DMS153 treated with DMSO at 0.1 percent for 48 hours (cell line): Measurements from ENCODE around the gene APOBR.
"Not testable (repeated sequence)": the region's sequence is repeated elsewhere in the genome, so short reads cannot be mapped to it uniquely, and the experiment has no call there.

ENCODE experiments used
- DNase-seq: peaks from one replicate; lab custom pipeline; 2025; ENCODE audit not compliant: unreplicated experiment; lab: John Stamatoyannopoulos, UW

APOBR gene

DNA sequence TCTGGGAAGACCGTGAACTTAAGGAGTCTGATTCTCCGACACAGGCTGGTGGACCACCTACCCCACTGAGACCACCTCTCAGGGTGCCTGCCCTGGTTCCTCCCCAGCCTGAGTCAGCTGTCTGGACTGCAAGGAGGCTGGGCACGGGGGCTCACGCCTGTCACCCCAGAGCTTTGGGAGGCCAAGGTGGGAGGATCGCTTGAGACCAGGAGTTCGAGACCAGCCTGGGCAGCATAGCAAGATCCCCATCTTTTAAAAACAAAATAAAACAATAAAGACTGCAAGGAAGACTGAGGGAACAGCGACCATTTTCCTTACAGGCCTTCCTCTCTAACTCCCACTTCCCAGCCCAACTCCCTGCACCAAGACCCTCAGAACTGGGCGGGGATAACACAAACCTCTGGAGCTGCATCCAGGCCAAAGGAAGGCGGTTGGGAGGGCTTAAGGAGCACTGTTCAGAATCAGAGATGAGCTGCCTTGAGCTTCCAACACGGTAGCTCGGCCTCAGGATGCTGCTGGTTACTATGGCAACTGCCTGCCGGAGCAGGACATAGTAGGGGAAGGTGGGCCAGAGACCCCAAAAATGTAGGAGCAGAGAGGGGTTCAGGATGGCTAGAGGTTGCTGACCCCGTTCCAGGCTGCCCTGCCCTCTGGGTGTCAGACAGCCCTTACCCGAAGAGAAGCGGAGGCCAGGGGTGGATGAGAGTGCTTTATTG, 4.4 kb downstream of the APOBR start:
- DNase-seq = no peak

DNA sequence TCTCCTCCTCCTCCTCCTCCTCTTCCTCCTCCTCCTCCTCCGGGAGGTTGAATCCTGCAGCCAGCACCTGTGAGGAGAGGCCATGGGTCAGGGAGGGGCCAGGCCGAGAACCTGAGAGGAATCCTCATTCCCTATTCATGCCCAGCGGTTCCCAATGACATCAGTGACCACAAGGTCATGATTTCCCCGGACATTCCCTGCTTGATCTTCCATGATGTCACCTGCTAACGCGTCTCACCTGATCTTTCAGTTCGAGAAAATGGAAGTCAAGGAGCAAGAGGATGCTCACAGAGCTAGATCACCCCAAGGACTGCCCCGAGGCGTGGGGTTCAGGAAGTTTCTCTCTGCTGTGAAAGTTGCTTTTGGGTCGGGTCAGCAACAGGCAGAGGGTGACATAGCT, 5.4 kb downstream of the APOBR start:
- DNase-seq = no peak

DNA sequence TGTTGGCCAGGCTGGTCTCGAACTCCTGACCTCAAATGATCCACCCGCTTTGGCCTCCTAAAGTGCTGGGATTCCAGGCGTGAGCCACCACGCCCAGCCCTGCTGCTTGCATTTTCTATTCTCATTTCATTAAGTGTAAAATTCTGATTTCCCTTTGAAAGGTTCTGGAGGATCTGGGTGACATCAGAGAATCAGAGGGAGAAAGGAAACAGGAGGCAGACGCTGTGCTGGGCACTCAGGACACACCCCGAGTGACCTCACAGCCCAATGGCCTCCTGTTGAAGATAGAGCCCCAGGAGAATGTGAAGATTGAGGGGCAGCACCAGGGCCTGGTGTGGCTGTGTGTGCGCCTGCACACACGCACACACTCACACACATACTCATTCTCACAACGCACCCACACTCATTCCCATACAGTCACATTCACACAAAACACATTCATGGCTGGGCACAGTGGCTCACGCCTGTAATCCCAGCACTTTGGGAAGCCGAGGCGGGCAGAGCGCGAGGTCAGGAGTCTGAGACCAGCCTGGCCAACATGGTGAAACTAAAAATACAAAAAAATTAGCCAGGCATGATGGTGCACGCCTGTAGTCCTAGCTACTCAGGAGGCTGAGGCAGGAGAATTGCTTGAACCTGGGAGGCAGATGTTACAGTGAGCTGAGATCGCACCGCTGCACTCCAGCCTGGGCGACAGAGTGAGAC, 6.2 kb downstream of the APOBR start:
- not testable (repeated sequence) for DNase-seq

DNA sequence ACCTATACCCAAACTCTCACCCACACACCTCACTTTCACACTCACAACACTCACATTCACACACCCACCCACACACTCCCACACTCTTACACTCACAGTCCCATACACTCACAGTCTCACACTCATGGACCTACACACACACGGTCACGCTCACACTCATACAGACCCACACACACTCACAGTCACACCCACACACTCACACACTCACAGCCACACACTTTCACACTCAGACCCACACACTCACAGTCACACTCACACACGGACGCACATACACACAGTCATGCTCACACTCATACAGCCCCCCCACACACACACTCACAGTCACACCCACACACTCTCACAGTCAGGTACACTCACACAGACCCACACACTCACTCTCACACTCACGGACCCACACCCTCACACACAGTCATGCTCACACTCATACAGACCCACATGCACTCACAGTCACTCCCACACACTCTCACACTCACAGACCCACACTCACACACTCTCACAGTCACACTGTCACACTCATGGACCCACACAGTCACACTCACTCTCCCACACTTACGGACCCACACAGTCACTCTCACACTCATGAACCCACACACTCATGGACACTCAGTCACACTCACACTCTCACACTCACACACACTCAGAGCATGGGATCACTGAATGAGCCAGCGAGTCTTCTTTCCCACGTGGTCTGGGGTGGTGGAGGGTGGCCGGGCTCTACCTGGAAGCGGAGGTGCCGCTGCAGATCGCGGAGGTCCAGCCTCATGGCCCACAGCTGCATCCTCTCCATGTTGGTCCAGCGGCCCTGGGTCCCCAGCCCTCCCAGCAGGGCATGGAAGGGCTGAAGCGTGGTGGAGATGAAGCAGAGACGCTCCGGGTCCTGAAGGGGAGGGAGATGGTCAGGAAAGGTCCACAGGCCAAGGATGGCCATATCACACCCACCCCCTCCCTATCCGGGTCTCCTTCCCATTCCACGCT, 7.1 kb downstream of the APOBR start:
- DNase-seq = no peak

DNA sequence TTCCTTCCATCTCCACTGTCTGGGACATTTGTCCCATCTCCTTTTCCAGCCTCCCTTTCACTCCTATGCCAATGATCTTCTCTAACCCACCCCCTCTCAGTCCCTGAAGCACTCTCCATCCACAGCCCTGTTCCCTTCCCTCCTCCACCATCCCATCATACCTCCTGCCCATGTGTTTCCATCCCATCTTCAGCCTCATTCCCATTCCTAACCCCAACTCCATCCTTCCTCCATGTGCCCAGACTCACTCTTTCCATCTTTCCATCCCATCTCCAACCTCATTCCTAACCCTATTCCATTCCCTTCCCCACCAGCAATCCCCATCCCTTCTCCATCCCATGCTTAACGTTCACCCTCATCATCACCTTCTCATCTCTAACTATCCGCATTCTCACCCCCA, 7.8 kb downstream of the APOBR start:
- no peak for DNase-seq

DNA sequence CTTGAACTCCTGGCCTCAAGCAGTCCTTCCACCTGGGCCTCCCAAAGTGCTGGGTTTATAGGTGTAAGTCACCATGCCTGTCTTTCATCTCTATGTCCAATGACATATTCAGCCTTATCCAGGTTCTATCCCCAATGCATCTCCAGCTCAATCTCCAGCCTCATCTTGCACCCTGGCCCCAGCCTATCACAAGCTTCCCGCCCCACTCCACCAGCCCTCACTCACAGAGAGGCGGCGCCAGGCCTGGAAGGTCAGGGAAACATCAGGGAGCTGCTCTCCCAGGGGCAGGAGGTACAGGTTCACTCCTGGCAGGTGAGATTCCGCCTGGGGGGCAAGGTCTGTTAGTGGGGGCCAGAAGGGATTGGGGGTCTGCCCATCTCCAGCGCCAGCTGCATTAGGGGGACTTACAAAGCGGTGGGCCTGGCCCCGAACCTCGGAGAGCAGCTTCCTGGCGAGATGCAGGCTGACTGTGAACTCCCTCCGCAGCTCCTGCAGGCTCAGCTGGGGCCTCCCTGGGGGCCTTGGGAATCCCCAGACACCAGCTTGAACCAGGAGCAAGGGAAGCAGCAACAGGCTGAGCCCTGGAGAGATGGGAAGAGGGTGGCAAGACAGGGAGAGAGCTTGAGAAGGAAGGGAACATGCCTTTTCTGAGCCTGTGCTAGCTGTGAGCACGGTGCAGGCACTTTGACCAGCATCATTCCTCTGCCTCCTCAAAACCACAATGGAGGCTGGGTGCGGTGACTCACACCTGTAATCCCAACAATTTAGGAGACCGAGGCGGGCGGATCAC, 9.2 kb downstream of the APOBR start:
- no peak for DNase-seq

DNA sequence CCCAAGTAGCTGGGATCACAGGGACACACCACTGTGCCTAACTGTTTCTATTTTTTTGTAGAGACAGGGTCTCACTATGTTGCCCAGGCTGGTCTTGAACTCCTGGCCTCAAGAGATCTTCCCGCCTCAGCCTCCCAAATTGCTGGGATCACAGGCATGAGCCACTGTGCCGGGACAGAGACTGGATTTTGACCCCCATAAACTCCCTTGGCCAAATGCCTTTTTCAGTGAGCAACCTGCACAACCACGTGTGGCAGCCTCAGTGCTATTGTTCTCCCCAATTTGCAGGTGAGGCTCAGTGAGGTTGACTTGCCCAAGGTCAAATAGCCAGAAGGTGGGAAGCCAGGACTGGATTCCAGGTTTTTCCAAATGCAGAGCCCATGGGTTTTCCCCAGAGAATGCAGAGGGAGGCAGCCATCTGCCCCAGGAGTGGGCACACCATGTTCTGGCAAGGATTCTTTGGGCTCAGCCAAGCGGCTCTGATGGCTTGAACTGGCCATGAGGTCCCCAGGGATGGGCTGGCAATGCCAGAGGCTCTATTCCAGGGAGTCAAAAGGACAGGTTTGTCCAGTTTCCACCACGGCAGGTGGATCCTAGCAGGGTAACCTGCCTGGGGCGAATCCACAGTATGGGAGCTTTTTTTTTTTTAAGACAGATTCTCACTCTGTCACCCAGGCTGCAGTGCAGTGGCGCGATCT, 10.4 kb downstream of the APOBR start:
- DNase-seq = no peak

DNA sequence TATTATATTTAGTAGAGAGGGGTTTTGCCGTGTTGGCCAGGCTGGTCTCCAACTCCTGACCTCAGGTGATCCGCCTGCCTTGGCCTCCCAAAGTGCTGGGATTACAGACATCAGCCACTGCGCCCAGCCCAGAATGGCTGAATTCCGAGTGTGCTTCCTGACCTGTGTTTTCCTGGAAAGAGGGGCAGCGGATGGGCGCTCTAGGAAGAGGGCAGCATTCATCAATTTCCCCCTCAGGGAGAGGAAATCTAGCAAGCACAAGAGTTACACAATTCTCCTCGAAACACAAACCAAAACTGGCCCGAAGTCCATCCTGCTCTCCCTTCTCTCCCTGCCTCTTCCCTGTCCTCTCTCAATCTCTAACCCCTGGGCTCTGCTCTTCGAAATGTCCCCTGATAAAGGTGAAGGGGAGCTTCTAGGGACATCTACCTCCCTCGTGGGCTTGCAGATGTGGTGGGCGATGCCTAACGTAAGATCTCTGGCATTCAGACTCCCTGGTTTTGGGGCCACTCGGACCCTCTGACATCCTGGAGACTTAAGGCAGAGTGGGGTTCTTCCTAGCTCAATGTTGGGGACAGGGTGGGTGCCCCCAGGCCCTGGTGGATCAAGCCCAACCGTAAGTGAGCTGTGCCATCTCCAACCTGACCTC, 11.2 kb downstream of the APOBR start:
- no peak for DNase-seq

DNA sequence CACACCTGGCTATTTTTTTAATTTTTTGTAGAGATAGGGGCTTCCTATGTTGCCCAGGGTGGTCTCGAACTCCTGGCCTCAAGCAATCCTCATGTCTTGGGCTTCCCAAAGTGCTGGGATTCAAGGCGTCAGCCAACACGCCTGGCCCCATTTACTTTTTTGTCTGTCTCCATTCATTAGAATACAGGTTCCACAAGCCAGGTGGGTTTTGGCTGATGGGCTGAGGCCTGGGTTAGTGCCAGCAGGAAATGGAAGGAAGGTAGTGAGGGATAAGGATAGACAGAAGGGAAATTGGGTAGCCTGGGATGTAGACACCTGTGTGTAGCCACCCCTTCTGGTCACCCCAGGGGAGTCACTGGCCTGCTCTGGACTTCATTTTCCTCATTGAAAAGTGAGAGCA, 16.6 kb downstream of the APOBR start:
- no peak for DNase-seq

DNA sequence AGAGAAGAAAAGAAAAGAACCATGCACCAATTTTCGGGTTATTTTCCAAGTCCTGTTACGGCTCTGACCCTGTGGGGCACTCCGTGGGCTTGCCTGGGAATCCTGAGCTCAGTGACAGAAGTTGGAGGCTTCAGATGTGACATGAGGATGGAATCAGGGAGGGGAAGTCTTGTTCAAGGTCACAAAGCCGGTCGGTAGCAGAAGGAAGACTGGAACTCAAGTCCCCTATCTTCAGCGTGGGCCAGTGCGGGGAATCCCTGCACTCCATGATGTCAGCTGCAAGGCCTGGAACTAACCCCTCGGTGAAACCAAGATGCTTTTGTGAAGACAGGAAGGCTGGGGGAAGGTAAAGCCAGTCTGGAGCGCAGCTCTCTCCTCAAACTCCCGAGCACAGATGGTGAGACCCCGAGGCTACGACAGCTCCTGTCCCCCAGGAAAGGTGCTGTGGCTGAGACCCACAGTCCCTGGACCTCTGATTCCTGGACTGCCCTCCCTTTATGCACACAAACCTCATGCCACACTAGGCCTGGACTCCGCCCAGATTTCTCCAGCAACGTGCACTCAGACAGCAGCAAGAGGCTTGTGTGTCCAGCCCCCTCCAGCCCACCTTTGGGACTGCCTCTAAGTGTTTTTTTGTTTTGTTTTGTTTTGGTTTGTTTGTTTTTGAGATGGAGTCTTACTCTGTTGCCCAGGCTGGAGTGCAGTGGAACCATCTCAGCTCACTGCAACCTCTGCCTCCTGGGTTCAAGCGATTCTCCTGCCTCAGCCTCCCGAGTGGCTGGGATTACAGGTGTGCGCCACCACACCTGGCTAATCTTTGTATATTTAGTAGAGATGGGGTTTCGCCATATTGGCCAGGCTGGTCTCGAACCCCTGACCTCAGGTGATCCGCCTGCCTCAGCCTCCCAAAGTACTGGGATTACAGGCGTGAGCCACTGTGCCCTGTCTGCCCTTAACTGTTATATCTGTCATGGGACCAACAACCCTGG, 17.7 kb downstream of the APOBR start:
- DNase-seq = no peak

DNA sequence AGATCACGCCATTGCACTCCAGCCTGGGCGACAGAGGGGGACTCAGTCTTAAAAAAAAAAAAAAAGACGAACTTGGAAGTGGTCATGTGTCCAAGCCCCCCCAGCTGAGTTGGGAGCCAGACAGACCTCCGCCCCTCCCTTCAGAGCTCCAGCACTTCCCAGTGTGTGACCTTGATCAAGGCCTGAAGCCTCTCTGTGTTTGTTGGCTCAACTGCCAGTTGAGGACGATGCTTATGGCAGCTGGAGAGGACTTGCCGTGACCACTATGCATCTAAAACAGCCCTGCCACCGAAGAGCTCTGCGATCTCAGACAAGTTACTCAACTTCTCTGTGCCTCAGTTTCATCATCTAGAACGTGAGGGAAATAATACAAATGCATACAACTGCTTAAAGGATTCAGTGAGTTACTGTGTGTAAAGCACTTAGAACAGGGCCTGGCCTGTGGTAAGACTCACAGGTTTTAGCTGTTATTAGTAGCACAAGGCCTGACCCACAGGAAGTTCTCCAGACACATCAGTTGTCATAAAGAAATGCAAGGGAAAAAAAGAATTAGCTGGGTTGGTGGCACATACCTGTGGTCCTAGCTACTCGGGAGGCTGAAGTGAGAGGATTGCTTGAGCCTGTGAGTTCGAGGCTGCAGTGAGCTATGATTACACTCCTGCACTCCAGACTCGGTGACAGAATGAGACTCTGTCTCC, 19.2 kb downstream of the APOBR start:
- DNase-seq = no peak

DNA sequence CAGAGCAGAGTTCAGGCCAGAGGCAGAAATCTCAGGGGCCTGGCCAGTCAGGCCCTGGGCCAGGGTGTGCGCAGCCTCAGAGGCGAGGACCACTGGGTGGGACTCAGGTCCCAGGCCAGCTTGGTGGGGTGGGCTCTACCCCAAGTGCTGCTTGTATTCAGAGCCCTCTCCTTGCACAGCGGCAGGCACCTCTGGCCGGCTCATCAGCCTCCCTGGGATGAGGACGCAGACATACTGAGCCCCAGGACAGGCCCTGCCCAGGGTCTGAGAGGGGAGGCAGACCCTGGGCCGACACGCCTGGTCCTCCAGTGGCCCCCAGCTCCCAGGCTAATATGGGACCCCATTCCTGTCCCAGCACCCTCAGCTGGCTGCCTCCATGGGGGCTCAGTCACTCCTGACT, 19.8 kb downstream of the APOBR start:
- DNase-seq = no peak

DNA sequence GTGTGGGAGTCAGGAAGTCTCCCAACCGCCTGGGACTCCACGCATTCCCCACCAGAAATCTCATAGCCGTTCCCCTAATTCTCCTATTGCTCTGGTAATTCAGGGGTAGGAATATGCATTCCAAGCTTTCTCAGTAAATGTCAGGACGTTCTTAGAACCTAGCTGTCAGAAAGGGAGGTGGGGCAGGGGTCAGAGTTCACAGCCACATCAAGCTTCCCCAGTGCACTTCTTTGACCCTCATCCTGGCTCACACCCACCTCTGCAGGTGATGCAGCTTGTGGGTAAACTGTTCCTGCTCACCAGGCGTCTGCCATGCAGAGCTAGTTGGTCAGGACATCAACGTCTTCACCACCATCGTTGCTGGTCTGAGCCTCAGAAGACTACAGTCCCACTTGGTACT, 26.2 kb downstream of the APOBR start:
- DNase-seq = no peak

DNA sequence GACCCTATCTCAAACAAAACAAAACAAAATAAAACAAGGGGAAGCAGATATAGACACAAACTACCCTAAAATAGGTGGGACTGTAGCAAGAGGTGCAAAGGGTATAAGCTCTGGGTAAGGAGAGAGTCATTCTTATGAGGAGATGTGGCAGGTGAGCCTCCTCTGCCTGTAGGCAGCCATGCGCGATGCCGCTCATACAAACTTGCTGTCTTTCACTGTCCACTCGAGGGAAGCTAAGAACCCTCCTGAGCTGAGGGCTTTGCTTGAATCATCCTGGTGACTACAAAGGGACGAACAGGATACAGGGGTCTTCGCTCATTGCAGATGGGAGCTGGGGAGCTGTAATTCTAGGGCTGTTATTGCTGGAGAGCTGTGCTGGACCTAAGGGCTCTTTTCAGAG, 27.0 kb downstream of the APOBR start:
- no peak for DNase-seq

DNA sequence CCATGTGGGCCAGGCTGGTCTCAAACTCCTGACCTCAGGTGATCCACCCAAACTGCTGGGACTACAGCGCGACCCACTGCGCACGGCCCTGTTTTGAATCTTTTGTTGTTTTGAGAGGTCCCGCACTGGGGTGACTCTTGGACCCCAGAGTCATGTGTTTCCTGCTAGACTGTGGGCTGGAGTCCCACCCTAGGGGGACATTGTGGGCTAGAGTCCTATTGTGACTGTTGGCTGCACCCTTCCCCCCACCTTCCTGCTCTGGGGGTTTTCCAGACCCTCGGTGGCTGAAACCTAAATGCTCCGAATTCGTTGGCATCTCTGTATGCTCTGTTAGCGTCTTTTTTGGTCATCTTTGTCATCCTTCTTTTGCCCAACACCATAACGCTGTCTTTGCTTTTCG, 28.3 kb downstream of the APOBR start:
- no peak for DNase-seq

DNA sequence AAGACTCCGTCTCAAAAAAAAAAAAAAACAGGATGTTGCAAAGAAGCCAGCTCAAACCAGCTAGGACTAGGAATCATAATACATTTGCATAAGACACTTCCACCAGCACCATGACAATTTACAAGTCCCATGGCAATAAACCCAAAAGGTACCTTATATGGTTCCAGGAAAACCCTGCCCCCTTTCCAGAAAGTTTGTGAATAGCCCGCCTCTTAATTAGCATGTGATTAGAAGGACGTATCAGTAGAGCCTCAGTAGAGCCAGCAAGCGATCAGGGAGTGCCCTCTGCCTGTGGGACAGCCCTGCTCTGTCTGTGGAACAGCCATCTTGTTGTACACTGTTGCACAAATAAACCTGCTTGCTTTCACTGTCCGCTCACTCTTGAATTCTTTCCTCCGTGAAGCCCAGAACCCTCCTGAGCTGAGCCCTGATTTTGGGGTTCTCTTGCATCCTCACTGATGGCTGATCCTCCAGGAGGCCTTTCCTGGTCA, 30.3 kb downstream of the APOBR start:
- DNase-seq = no peak

DNA sequence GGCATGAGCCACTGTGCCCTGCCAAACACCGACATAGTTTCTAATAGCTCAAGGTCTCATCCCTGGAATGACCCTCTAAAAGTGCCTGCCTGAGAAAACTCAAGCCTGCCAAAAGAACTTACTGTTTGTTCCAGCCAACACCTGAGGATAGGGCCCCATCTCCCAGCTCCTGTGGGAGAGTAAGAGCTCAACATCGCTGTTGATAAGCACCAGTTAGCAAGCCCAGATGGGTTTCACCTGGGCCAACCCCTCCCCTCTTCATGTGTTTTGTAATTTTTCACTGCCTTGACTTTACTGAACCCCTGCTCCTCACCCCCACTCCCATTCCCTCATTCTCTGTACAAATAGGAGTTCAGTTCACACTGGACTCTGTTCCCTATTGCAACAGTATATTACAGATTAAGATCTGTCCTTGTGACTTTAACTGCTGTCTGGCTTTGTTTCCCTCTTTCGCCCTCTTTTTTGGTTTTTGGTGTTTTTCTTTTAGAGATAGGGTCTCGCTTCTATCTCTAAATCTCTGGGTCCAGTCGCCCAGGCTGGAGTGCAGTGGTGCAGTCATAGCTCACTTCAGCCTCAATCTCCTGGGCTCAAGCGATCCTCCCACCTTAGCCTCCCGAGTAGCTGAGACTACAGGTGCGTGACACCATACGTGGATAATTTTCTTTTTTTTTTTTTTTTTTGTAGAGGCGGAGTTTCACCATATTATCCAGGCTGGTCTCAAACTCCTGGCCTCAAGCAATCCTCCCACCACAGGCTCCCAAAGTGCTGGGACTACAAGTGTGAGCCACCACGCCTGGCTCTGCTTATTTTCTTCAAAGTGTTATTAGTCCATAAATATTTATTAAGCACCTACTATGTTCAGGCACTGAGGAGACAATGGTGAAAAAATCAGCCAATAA, 32.0 kb downstream of the APOBR start:
- DNase-seq = no peak
